ENCODE data around the gene FSD1. TPM values are rescaled to one million over a fixed set of nuclear protein-coding genes. Genes with fewer than 3 reads are reported as not detected.

FSD1 gene
- polyA plus RNA-seq, 1 donor from 2014 or later = 114 TPM

GRCh38 chr19:4343370-4344307, 39.2 kb downstream of the FSD1 start, which contains the start of gene MPND:
Gene MPND, plus strand, starts transcription at chr19:4343562. Its CDS starts 32 bp downstream, at chr19:4343594.
- peak within 1 kb of the TSS; percentile 97 for H3K27ac ChIP-seq (ENCODE audit: low read length)
- H3K9me3 ChIP-seq (ENCODE audit: low read length) = no peaks in the 10 kb centered on the region
- peaks cover 6% of the 10 kb centered on the region for H3K79me2 ChIP-seq (replicated peaks; ENCODE audit: insufficient read depth, low read length)
- peak within 1 kb of the TSS; percentile 92 for H3K9ac ChIP-seq (ENCODE audit: low read length)
- TF ChIP-seq TAF1 (IDR thresholded peaks at IDR 0.05; ENCODE audit: low read depth) (no peak), EZH2 (IDR thresholded peaks at IDR 0.05; ENCODE audit: borderline replicate concordance, insufficient read depth, low read length, poor library complexity, severe bottlenecking) (no peak), EP300 (conservative IDR thresholded peaks at IDR 0.05; ENCODE audit: poor library complexity, severe bottlenecking) (peak; percentile 21), POLR2AphosphoS5 (IDR thresholded peaks at IDR 0.05) (peak; percentile 69)
- no peaks in the 10 kb centered on the region for H3K36me3 ChIP-seq (ENCODE audit: insufficient read depth, low read length)
- peak within 1 kb of the TSS; percentile 85 for H3K4me2 ChIP-seq (ENCODE audit: low read length)
- no peaks in the 10 kb centered on the region for H3K27me3 ChIP-seq (ENCODE audit: insufficient read depth, low read depth, low read length)
- no peaks in the 10 kb centered on the region for H3K9me2 ChIP-seq (ENCODE audit: insufficient read depth, low read length)
- H3F3A ChIP-seq (ENCODE audit: insufficient read depth, low read length, poor library complexity, severe bottlenecking) = no peaks in the 10 kb centered on the region
- peak within 1 kb of the TSS; percentile 68 for H3K4me3 ChIP-seq (ENCODE audit: low read length)
- H4K20me1 ChIP-seq (ENCODE audit: insufficient read depth) = no peaks in the 10 kb centered on the region
- H2AFZ ChIP-seq (ENCODE audit: low read depth, low read length) = peak within 1 kb of the TSS; percentile 81

GRCh38 chr19:4345342-4346019, 41.1 kb downstream of the FSD1 start:
- H3K27me3 ChIP-seq (ENCODE audit: insufficient read depth, low read depth, low read length) = no peaks in the 10 kb centered on the region
- H3K27ac ChIP-seq (ENCODE audit: low read length) = no peak overlapping the region
- H4K20me1 ChIP-seq (ENCODE audit: insufficient read depth) = no peaks in the 10 kb centered on the region
- H3K4me3 ChIP-seq (ENCODE audit: low read length) = no peak overlapping the region
- H3K79me2 ChIP-seq (replicated peaks; ENCODE audit: insufficient read depth, low read length) = peaks cover 6% of the 10 kb centered on the region
- H3K4me2 ChIP-seq (ENCODE audit: low read length) = no peak overlapping the region
- H3K9me2 ChIP-seq (ENCODE audit: insufficient read depth, low read length) = no peaks in the 10 kb centered on the region
- H3K9ac ChIP-seq (ENCODE audit: low read length) = no peak overlapping the region
- no peaks in the 10 kb centered on the region for H3F3A ChIP-seq (ENCODE audit: insufficient read depth, low read length, poor library complexity, severe bottlenecking)
- no peak overlapping the region for H2AFZ ChIP-seq (ENCODE audit: low read depth, low read length)
- H3K36me3 ChIP-seq (ENCODE audit: insufficient read depth, low read length) = no peaks in the 10 kb centered on the region
- no peak for TF ChIP-seq RAD21 (conservative IDR thresholded peaks at IDR 0.05)
- no peak for TF ChIP-seq MXI1 (conservative IDR thresholded peaks at IDR 0.05; ENCODE audit: poor library complexity, severe bottlenecking)
- no peak for TF ChIP-seq REST (IDR thresholded peaks at IDR 0.05; ENCODE audit: borderline replicate concordance)
- no peak for TF ChIP-seq EP300 (conservative IDR thresholded peaks at IDR 0.05; ENCODE audit: poor library complexity, severe bottlenecking)
- no peak for TF ChIP-seq EZH2 (IDR thresholded peaks at IDR 0.05; ENCODE audit: borderline replicate concordance, insufficient read depth, low read length, poor library complexity, severe bottlenecking)
- no peak for TF ChIP-seq POLR2AphosphoS5 (IDR thresholded peaks at IDR 0.05)
- TF ChIP-seq SMC3 (conservative IDR thresholded peaks at IDR 0.05; ENCODE audit: poor library complexity) = no peak
- TF ChIP-seq CTCF (IDR thresholded peaks at IDR 0.05; ENCODE audit: poor library complexity, severe bottlenecking) = no peak
- no peaks in the 10 kb centered on the region for H3K9me3 ChIP-seq (ENCODE audit: low read length)
